Stimulated activated CD4-positive, alpha-beta T cell treated with anti-CD3 and anti-CD28 coated beads, Interleukin-12 subunit alpha, Interleukin-12 subunit beta, amount 100 ng/mL, for 4 hours (primary cell): ENCODE measurements around the gene PARP3.

Experiments
- DNase-seq: peaks from one replicate; pipeline ENCODE4 v3.0.0-alpha.2; 2020

PARP3 gene

GRCh38 chr3:51967384-51968169 lies 25.4 kb downstream of the PARP3 start, which contains the start of gene PCBP4:
PCBP4 (minus strand) TSS chr3:51967454; CDS start chr3:51961240, 6,214 bp downstream.
- DNase-seq = peak; percentile 51

GRCh38 chr3:51968170-51968775 lies 26.1 kb downstream of the PARP3 start:
- DNase-seq = no peak

- DNase-seq = no peak
Observed at GRCh38 chr3:51968883-51969678, 26.9 kb downstream of the PARP3 start.

GRCh38 chr3:51969841-51970240 lies 27.7 kb downstream of the PARP3 start:
- no peak for DNase-seq

- DNase-seq = no peak
Observed at GRCh38 chr3:51970606-51971300, 28.6 kb downstream of the PARP3 start.

GRCh38 chr3:51971350-51971749 lies 29.2 kb downstream of the PARP3 start:
- DNase-seq = no peak

- DNase-seq = no peak
Observed at GRCh38 chr3:51974277-51974962, 32.3 kb downstream of the PARP3 start.

GRCh38 chr3:51974963-51975851 lies 33.0 kb downstream of the PARP3 start, which contains the start of gene ABHD14A:
ABHD14A (plus strand) TSS chr3:51975064; CDS start chr3:51975136, 72 bp downstream.
- DNase-seq = peak; percentile 65

- no peak for DNase-seq
Observed at GRCh38 chr3:51975852-51976549, 33.8 kb downstream of the PARP3 start.

- no peak for DNase-seq
Observed at GRCh38 chr3:51977446-51978142, 35.4 kb downstream of the PARP3 start.

- no peak for DNase-seq
Observed at GRCh38 chr3:51978143-51978502, 36.0 kb downstream of the PARP3 start.

GRCh38 chr3:51980253-51980652 lies 38.1 kb downstream of the PARP3 start:
- DNase-seq = no peak

GRCh38 chr3:51982352-51982837 lies 40.2 kb downstream of the PARP3 start:
- no peak for DNase-seq

- peak; percentile 75 for DNase-seq
Observed at GRCh38 chr3:51982838-51983577, 40.8 kb downstream of the PARP3 start, which contains the start of gene ACY1. ACY1 (plus strand) TSS chr3:51983535; CDS start chr3:51984065, 530 bp downstream.

- no peak for DNase-seq
Observed at GRCh38 chr3:51983578-51984268, 41.6 kb downstream of the PARP3 start.

- no peak for DNase-seq
Observed at GRCh38 chr3:51984269-51984647, 42.1 kb downstream of the PARP3 start.

GRCh38 chr3:51985063-51985462 lies 42.9 kb downstream of the PARP3 start:
- DNase-seq = no peak
